DMS 273 (cell line): ENCODE data around the gene NEMF.
"Not testable (repeated sequence)": the region's sequence is repeated elsewhere in the genome, so short reads cannot be mapped to it uniquely, and the experiment has no call there.

Source experiments
- DNase-seq: peaks from one replicate; lab custom pipeline; 2025; ENCODE audit not compliant: unreplicated experiment; lab: John Stamatoyannopoulos, UW

NEMF gene

GRCh38 chr14:49880267-49881064 lies 27.9 kb upstream of the NEMF start:
- DNase-seq = peak; percentile 12

DNA sequence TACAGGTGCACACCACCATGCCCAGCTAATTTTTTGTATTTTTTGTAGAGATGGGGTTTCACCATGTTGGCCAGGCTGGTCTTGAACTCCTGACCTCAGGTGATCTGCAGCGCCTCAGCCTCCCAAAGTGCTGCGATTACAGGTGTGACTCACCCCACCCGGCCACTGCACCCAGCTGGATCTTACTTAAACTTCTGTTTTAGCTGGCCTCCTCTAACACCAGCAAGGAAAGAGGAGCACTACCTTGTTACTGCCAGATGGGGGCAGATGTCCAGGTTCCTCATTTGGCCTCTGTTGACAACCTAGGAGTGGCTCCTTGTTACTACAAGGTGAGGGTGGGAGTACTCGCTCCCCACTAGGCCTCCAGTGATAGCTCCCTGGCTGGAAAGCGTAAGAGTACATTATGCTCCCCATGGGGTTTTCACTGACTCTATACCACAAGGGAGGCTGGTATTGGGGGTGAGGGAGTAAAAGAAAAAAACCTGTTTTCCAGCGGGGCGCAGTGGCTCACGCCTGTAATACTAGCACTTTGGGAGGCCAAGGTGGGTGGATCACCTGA lies 27.1 kb upstream of the NEMF start:
- DNase-seq = peak; percentile 82

- no peak for DNase-seq
These were observed 24.1 kb upstream of the NEMF start for GRCh38 chr14:49876563-49877127.

DNA sequence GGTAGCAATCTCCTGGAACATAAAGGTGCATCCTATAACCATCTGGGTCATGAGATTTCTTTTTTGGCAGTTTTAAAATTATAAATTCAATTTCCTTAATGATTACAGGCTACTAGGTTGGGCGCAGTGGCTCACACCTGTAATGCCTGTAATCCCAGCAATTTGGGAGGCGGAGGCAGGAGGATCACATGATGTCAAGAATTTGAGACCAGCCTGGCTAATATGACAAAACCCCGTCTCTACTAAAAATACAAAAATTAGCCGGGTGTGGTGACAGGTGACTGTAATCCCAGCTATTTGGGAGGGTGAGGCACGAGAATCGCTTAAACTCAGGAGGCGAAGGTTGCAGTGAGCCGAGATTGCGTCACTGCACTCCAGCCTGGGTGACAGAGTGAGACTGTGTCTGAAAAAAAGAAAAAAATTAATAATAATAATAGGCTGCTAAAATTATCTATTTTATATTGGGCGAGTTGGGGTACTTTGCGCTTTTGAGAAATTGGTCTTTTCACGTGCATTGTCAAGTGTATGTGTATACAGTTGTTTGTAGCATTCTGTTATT lies 23.1 kb upstream of the NEMF start:
- no peak for DNase-seq

GRCh38 chr14:49873548-49873947 lies 21.0 kb upstream of the NEMF start:
- not testable (repeated sequence) for DNase-seq

GRCh38 chr14:49870908-49871307 lies 18.3 kb upstream of the NEMF start:
- DNase-seq = no peak

GRCh38 chr14:49868720-49869114 lies 16.1 kb upstream of the NEMF start:
- DNase-seq = no peak

GRCh38 chr14:49867831-49868719 lies 15.5 kb upstream of the NEMF start:
- peak; percentile 93 for DNase-seq

GRCh38 chr14:49865431-49865859 lies 12.9 kb upstream of the NEMF start:
- peak; percentile 87 for DNase-seq

GRCh38 chr14:49863487-49864281 lies 11.1 kb upstream of the NEMF start:
- peak; percentile 49 for DNase-seq

- peak; percentile 91 for DNase-seq
These were observed 9.6 kb upstream of the NEMF start for GRCh38 chr14:49862089-49862673.

DNA sequence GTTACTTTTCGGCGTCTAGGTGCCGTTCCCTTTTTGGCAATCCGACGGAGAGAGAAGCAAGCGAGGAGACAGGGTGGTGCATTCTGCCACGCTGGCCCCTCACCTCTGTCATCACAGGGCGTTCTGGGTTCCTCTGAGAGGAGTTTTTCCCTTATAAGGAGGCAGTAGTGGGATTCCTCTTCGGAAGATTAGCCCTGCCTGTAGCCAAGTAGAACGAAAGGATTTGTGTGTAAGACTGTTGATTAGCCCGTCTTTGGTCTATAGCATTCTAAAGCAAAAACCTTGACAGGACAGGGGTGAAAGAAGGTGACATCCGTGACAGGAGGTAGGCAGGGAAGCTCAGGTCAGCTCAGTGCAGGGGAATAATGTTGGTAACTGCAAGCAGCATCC lies 9.1 kb upstream of the NEMF start:
- DNase-seq = peak; percentile 91

DNA sequence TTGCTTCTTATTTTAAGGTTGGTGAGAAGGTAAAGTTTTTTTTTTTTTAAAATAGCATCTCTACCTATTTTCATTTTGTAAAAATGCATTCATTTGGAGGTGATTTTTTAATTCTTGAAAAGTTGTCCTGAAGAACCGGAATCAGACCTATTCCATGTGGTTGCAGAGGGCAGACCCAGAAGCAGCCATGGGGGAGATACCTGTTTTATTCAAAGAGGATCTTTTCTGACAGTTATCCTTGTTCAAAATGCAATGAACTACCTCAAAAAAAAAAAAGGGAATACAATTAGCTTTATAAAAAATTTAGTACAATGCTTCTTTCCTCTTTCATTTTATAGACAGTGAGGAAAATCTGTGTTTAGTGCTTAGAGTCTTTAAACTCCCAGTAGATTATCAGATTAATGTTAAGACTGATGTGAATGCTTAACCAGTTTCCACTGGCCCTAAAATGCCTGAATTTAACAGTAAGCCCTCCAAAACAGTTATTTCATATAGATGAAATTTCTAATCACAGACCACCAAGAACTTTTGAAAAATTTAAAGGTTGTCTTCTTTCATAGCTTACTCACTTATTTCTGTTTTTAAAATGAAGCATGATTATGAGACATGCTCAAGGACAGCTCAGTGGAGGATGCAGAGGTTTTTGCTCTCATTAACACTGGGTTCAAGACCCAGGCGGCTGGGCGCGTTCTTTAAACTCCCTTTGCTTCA lies 8.6 kb upstream of the NEMF start:
- peak; percentile 43 for DNase-seq

GRCh38 chr14:49858383-49858782 lies 5.8 kb upstream of the NEMF start:
- peak; percentile 40 for DNase-seq

DNA sequence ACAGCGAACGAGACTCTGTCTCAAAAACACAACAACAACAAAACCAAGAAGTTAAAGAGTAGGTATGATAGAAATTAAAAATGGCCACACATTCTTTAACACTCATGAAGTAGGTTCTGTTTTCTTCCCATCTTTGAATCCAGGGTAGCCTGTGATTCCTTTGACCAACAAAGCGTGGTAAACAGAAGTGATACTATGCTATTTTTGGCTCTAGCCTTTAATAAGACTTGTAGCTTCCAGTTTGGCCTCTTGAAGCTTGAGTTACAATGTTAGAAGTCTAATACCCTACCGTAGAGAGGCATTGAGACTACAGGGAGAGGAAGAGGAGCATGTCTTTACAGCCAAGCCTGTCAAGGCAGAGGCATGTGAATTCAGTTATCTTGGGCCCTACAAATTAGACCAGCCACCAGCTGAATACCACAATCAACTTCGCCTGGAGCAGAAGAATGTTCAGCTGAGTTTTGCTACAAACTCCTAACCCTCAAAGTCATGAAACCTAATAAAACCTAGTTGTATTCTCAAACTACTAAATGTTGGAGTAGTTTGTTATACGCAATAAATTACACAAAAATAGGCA lies 4.9 kb upstream of the NEMF start:
- DNase-seq = no peak

- peak; percentile 90 for DNase-seq
These were observed 1.2 kb upstream of the NEMF start for GRCh38 chr14:49853572-49854375.

- no peak for DNase-seq
These were observed 530 bp upstream of the NEMF start for GRCh38 chr14:49853158-49853477.

- DNase-seq = peak; percentile 27
These were observed 775 bp downstream of the NEMF start for GRCh38 chr14:49851813-49852212.
